ENCODE measurements around the gene NLRP9.

The NLRP9 gene

DNA sequence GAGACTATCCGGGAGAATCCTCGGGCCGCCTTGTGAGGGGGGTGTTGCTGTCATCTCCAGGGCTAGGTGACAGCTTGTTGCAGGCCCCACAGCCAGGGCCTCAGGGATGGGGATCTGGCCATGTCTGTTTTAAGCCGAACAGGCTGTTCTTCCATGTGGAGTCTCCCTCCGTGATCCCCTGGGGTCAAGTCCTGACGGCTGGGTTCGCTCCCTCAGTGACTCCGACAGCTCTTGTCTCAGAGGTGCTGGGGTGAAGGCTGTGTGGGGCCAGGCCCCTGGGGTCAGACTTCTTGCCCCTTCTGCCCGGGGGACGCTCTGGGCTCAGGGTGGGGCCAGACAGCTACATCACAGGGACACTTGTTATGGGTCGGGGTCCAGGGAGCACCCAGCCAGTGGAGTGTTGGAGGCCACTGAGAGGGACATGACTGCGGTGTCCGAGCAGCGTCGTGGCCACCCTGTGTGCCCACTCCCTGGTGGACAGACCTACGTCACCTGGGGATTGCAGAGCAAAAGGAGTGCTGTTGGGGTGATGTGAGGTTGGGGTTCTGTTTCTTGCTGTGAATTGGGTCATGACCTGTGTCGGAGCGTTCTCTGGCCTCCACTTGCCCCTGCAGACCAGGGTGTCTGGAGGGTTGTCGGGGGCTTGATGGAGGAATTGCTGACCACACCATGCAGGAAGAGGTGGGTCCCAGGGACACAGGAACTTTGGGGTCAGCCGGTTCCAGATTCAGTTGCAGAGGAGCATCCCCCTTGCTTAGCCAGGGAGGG, 41.7 kb downstream of the NLRP9 start:
- no peak for DNase-seq (ENCODE audit: low read depth)
- TF ChIP-seq, protein P1, sequence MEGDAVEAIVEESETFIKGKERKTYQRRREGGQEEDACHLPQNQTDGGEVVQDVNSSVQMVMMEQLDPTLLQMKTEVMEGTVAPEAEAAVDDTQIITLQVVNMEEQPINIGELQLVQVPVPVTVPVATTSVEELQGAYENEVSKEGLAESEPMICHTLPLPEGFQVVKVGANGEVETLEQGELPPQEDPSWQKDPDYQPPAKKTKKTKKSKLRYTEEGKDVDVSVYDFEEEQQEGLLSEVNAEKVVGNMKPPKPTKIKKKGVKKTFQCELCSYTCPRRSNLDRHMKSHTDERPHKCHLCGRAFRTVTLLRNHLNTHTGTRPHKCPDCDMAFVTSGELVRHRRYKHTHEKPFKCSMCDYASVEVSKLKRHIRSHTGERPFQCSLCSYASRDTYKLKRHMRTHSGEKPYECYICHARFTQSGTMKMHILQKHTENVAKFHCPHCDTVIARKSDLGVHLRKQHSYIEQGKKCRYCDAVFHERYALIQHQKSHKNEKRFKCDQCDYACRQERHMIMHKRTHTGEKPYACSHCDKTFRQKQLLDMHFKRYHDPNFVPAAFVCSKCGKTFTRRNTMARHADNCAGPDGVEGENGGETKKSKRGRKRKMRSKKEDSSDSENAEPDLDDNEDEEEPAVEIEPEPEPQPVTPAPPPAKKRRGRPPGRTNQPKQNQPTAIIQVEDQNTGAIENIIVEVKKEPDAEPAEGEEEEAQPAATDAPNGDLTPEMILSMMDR (conservative IDR thresholded peaks at IDR 0.05; ENCODE audit: control insufficient read depth, insufficient read depth, low read depth, low read length) = no peak
- no peak overlapping the region for H3K4me3 ChIP-seq (ENCODE audit: control insufficient read depth, low read depth, low read length)

DNA sequence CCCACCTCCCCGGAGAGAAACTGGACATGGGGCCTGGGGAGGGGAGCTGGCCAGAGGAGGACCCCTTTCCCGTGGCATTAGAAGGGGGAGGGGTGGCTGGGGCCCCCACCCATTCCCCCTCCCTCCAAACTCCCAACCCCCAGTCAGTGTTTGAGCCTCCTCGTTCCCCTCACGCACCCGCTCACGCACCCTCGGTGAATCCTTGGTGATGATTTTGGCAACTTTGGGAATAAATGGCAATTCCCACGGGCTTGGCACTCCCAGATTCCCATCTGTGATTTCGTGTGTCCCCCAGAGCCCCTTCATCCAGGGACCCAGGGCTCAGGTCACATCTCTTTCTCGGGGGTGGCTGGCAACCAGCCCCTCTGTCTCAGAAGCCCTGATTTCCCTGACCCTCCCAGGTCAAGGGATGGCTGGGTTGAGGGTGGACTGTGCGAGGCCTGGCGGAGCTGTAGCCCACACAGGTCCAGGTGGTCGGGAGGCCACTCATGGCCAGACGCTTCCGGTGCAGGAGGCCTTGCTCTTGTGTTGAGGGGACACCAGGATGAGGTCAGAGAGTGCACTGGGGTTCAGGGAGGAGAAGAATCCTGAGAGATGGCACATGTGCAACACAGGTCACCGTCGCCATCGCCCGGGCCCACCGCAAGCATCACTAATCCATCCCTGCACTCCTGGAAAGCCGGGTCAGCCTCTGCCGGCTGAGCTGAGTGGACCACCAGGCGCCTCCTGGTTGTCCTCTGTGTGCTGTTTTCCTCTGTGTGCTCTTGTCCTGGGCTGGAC, 42.5 kb downstream of the NLRP9 start:
- H3K4me3 ChIP-seq (ENCODE audit: control insufficient read depth, low read depth, low read length) = no peak overlapping the region
- TF ChIP-seq, protein P1 (conservative IDR thresholded peaks at IDR 0.05; ENCODE audit: control insufficient read depth, insufficient read depth, low read depth, low read length) = no peak
- no peak for DNase-seq (ENCODE audit: low read depth)

DNA sequence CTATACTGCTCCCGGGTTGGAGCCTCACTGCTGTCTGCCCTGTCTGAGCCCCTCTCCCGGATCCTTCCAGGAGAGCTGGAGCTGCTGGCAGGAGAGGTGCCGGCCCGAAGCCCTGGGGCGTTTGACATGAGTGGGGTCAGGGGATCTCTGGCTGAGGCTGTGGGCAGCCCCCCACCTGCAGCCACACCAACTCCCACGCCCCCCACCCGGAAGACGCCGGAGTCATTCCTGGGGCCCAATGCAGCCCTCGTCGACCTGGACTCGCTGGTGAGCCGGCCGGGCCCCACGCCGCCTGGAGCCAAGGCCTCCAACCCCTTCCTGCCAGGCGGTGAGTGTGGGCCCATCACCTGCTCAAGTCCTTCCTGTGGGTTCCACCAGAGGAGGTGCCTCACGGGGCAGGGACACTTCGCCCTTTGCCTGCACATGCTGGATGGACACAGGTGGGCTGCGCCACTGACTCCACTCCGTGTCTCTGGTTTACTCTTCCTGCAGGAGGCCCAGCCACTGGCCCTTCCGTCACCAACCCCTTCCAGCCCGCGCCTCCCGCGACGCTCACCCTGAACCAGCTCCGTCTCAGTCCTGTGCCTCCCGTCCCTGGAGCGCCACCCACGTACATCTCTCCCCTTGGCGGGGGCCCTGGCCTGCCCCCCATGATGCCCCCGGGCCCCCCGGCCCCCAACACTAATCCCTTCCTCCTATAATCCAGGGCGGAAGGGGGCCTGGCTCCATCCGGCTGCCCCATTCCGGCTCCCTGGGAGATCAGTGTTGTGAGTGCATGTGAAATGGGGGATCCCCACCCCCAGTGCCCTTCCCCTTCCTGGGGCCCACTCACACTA, 43.3 kb downstream of the NLRP9 start:
- DNase-seq (ENCODE audit: low read depth) = no peak
- H3K4me3 ChIP-seq (ENCODE audit: control insufficient read depth, low read depth, low read length) = no peak overlapping the region
- TF ChIP-seq, protein P1 (conservative IDR thresholded peaks at IDR 0.05; ENCODE audit: control insufficient read depth, insufficient read depth, low read depth, low read length) = no peak

DNA sequence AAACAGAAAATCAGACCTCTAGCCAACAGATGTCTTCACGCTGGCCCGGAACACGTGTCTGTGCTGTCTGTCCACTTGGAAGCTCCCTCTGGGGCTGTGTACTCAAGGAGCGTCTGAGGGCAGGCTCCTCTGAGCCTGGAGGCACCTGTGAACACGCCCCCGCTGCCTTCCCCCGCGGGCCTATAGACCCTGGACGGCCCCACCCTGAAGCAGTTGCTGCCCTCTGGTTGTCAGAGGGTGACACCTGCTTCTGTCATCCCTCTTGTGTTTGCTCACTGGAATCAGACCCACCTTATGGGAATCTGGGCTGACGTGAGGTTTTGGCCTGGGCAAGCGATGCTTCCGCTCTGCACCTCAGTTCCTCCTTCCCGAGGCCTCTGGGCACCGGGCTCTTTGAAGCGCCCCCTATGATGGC, 44.0 kb downstream of the NLRP9 start:
- H3K4me3 ChIP-seq (ENCODE audit: control insufficient read depth, low read depth, low read length) = no peak overlapping the region
- TF ChIP-seq, protein P1 (conservative IDR thresholded peaks at IDR 0.05; ENCODE audit: control insufficient read depth, insufficient read depth, low read depth, low read length) = no peak
- no peak for DNase-seq (ENCODE audit: low read depth)

DNA sequence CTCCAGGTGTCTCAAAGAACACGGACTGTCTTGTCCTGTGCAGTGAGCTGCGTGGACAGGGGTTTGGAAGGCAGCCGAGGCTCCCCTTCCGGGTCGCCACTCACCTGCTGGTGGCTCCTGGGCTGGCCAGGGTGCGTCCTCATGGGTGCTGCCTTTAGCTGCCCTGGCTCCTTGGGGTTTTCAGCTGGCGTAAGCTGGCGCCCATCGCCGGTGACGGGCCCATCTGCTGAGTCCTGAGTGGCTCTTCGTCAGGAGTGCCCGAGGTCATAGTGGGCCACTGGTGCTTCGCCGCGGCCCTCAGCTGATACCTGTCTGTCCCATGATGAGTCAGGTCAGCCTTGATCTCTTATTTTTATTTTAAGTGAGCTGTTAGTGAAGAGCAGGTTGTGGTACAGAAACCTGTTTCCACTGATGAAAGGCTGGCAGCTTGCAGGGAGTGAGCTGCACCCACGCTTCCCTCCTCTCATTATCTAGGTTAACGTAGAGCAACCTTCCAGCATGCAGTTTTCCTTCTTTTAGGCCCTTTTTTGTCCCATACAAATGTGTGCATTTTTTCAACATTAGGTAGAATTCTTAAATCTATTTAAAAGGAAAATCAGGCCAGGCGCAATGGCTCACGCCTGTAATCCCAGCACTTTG, 44.7 kb downstream of the NLRP9 start:
- DNase-seq (ENCODE audit: low read depth) = no peak
- TF ChIP-seq, protein P1 (conservative IDR thresholded peaks at IDR 0.05; ENCODE audit: control insufficient read depth, insufficient read depth, low read depth, low read length) = no peak

DNA sequence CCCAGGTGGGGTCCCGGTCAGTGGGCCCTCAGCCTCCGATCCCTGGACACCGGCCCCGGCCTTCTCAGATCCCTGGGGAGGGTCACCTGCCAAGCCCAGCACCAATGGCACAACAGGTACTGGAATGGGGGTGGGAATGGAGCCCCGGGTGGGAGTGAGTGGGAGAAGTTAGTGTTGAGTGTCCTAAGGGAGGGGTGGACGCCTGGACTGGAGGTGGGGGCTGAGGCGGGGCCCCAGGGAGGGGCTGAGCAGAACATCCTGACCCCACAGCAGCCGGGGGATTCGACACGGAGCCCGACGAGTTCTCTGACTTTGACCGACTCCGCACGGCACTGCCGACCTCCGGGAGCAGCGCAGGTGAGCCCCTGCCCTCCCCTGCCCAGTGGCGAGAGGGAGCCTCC, 45.5 kb downstream of the NLRP9 start:
- H3K4me3 ChIP-seq (ENCODE audit: control insufficient read depth, low read depth, low read length) = no peak overlapping the region
- TF ChIP-seq, protein P1 (conservative IDR thresholded peaks at IDR 0.05; ENCODE audit: control insufficient read depth, insufficient read depth, low read depth, low read length) = no peak
- no peak for DNase-seq (ENCODE audit: low read depth)

More for the DNA sequence above, 44.7 kb downstream of the NLRP9 start:
- H3K4me3 ChIP-seq (ENCODE audit: control insufficient read depth, low read depth, low read length) = no peak overlapping the region

Measured in fibroblast of mammary gland (primary cell).